NOMO-1 treated with DMSO at 0.1 percent for 48 hours (cell line): Measurements from ENCODE around the gene HOXA7.
A peak's percentile ranks its signal among the peaks of the same experiment; 100 is the strongest.

Experiments used
- DNase-seq: peaks from one replicate; lab custom pipeline; 2025; ENCODE audit not compliant: unreplicated experiment; lab: John Stamatoyannopoulos, UW

HOXA7 gene

GRCh38 chr7:27156508-27156898 is at the start of gene HOXA7:
Gene HOXA7, minus strand, starts transcription at chr7:27156675. Its CDS starts 130 bp downstream, at chr7:27156545.
- DNase-seq, result peak; percentile 75

- DNase-seq, result no peak
Measured at GRCh38 chr7:27205325-27206280, 49.1 kb upstream of the HOXA7 start.

GRCh38 chr7:27204851-27205322 is 48.4 kb upstream of the HOXA7 start:
- DNase-seq, result no peak

- DNase-seq, result no peak
Measured at GRCh38 chr7:27203964-27204594, 47.6 kb upstream of the HOXA7 start.

GRCh38 chr7:27203365-27203953 is 47.0 kb upstream of the HOXA7 start:
- no peak for DNase-seq

GRCh38 chr7:27202862-27203134 is 46.3 kb upstream of the HOXA7 start:
- DNase-seq, result no peak

GRCh38 chr7:27202018-27202861 is 45.8 kb upstream of the HOXA7 start:
- DNase-seq, result no peak

GRCh38 chr7:27201580-27202017 is 45.1 kb upstream of the HOXA7 start:
- no peak for DNase-seq

GRCh38 chr7:27200761-27201579 is 44.5 kb upstream of the HOXA7 start:
- peak; percentile 76 for DNase-seq

- peak; percentile 64 for DNase-seq
Measured at GRCh38 chr7:27199849-27200760, 43.6 kb upstream of the HOXA7 start, which contains the start of gene HOXA13. Gene HOXA13, minus strand, starts transcription at chr7:27200091. Its CDS starts 14 bp downstream, at chr7:27200077.

- no peak for DNase-seq
Measured at GRCh38 chr7:27198871-27199801, 42.7 kb upstream of the HOXA7 start.

- no peak for DNase-seq
Measured at GRCh38 chr7:27198138-27198841, 41.8 kb upstream of the HOXA7 start.

GRCh38 chr7:27197137-27198042 is 40.9 kb upstream of the HOXA7 start:
- DNase-seq, result no peak

- DNase-seq, result peak; percentile 80
Measured at GRCh38 chr7:27196287-27196767, 39.9 kb upstream of the HOXA7 start.

GRCh38 chr7:27194686-27195379 is 38.4 kb upstream of the HOXA7 start:
- DNase-seq, result no peak

GRCh38 chr7:27194002-27194352 is 37.5 kb upstream of the HOXA7 start:
- no peak for DNase-seq
